Fibroblast of pulmonary artery (primary cell): ENCODE results near the gene CRHR1.

Source experiments
- DNase-seq: peaks from one replicate; pipeline ENCODE4 v3.0.0-alpha.2; 2010; ENCODE audit warnings: low read depth
- H3K4me3 ChIP-seq: replicated peaks from 2 replicates; pipeline ENCODE4 v1.5.1; 2011; ENCODE audit warnings: low read depth, mild to moderate bottlenecking, control low read depth, low read length, moderate library complexity
- CTCF ChIP-seq: IDR thresholded peaks from 2 replicates; pipeline ENCODE4 v1.5.1; 2011; ENCODE audit warnings: mild to moderate bottlenecking, control low read depth, low read length, inconsistent platforms; ENCODE audit errors: missing control alignments

CRHR1 gene

DNA sequence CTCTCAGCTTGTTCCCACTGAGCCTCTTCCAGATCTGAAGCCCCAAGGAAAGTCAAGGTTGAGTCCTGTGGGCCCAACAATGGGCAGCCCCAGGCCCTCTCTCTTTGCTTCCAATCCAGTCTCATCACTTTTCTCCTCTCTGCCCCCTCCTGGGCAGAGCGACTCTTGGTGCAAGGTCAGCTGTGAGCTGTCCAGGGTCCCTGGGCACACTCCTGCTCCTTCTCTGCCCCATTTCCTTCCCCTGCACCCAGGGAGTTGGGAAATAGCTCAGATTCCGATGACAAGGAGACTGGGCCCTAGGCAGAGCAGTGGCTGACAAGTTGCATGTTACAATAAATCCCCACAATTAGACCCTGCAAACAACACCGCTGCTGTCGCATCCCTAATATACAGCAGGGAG is 16.1 kb upstream of the CRHR1 start:
- no peak overlapping the region for H3K4me3 ChIP-seq
- no peak for TF ChIP-seq CTCF
- DNase-seq: no peak

DNA sequence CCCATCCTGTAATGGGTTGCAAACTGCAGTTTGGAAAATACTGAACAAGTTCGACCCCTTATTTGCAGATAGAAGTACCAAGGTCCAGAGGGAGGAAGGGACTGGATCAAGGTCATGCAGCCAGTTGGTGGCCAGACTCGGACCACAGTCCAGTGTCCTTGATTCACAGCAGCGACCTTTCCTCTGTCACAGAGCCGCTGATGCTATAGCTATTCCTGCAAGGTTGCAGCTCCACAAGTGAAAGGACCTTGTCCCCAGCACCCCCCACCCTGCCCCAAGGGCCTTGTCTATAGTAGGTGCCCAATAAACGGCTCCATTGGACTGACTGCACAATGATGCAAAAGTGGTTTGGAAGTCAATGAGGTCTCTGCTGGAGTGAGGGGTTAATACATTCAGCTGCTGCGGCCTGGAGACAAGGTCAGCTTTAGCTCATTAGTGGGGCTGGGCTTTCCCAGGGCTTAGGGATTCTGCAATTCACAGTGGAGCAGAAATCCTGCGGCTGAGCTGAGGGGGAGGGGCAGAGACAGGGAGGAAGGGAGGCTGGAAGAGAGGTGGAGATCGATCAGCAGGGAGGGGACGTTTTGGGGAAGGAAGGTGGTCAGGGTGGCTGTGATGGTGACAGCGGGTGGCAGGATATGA is 13.4 kb upstream of the CRHR1 start:
- DNase-seq: no peak
- H3K4me3 ChIP-seq: no peak overlapping the region
- no peak for TF ChIP-seq CTCF

DNA sequence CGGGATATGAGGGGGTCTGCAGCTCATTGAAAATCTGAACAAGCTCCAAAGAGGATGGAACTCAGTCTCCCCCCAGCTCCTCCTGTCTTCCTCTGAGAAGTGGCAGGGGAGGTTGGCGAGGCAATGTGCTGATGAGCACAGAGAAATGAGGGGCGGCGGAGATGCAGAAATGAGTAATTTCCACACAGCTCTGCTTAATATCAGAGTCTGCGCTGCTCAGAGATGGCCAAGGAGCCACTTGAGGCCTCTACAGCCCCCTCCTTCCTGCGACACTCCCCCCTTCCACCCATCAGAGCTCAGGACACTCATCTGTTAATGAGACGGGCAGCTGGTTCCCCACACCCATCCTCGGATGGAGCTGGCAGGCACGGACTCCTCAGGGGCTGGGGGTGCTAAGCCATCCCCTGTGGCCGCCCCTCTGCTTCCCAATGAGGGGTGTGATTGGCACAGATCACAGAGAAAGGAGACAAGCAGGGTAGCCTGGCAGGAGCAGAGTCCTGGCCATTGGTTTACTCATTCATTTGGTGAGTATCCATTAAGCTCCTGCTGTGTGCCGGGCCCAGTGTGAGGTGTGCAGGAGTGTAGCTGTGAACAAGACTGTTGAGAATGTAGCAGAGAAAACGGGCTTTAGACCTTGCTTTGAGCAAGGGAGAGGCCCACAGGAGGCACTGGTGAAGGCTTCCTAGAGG is 12.7 kb upstream of the CRHR1 start:
- no peak for TF ChIP-seq CTCF
- no peak for DNase-seq
- H3K4me3 ChIP-seq: no peak overlapping the region

- no peak for DNase-seq
- H3K4me3 ChIP-seq: no peak overlapping the region
- no peak for TF ChIP-seq CTCF
Measured at GRCh38 chr17:45775148-45775547, 9.0 kb upstream of the CRHR1 start.

DNA sequence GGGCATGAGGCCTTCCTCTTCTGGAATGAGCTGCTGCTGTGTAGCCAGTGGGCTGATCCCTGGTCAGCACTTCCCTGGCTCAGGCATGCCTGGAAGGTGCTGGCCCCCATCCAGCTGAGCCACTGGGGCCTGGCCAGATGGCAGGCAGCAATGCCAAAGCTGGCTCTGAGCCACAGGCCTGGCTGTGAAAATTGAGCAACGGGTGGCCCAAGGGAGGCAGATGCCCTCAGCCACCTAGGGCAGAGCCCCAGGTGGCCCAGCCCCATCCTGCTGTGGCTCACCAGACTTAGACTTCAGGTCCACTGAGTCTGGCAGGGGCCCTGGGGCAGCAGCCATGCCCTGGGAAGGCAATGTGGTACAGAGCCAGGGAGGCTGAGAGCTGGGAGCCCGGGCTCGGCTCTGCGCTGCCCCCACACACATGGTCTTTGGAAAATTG is 8.5 kb upstream of the CRHR1 start:
- no peak for DNase-seq
- no peak for TF ChIP-seq CTCF
- no peak overlapping the region for H3K4me3 ChIP-seq

DNA sequence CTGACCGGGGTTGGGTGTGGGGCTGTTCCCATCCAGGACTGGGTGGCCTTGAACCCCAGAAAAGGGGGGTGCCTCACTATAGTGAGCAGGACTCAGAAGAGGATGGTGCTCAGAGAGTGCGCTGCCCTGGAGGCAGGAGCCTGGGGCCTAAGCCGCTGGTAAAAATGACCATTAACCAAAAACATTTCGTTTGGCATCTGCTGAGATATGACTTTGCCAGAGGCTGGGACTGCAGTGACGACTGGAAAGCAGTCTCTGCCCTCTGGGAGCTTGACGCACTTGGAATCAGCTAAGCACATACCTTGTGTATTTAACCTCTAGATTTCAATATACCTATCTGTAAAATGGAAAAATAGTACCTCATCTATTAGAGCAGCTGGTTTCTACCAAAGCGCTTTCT is 7.2 kb upstream of the CRHR1 start:
- H3K4me3 ChIP-seq: no peak overlapping the region
- no peak for DNase-seq
- no peak for TF ChIP-seq CTCF

GRCh38 chr17:45777388-45777787 is 6.7 kb upstream of the CRHR1 start:
- no peak overlapping the region for H3K4me3 ChIP-seq
- DNase-seq: no peak
- TF ChIP-seq CTCF: no peak
